SH-SY5Y (cell line): ENCODE results near the gene RBPJ.

Experiments used
- GATA2 ChIP-seq: IDR thresholded peaks from 2 replicates; pipeline ENCODE4 v1.6.1; 2011; ENCODE audit warnings: mild to moderate bottlenecking, low read depth, low read length
- GATA3 ChIP-seq: IDR thresholded peaks from 2 replicates; pipeline ENCODE4 v1.6.1; 2011; ENCODE audit warnings: low read depth, mild to moderate bottlenecking, low read length, moderate library complexity

- TF ChIP-seq GATA2 (no peak), GATA3 (no peak)
Observed at GRCh38 chr4:26323821-26324220, 3.0 kb downstream of the RBPJ start.
